PC-9 (cell line): ENCODE measurements around the gene LRRTM2. TPM values are rescaled to one million over a fixed set of nuclear protein-coding genes. Genes with fewer than 3 reads are reported as not detected.
"Not testable (repeated sequence)": the region's sequence is repeated elsewhere in the genome, so short reads cannot be mapped to it uniquely, and the experiment has no call there.

Source experiments
- BruUV-seq: library from RNA; stranded (reverse); fragments of 400-500 nt; replicated peaks from 2 replicates; lab custom pipeline; 2021; lab: Mats Ljungman, UMichigan
- CTCF ChIA-PET: fragments of 300-600 bp; sonication (Branson Sonifier 250); formaldehyde crosslinking; loops from one replicate; lab custom pipeline; 2022; ENCODE audit warnings: antibody characterized with exemption; lab: Charles Lee
- POLR2A ChIA-PET: fragments of 300-600 bp; sonication (Branson Sonifier 250); formaldehyde crosslinking; loops from one replicate; lab custom pipeline; 2022; ENCODE audit warnings: antibody characterized with exemption; ENCODE audit not compliant: unreplicated experiment; lab: Charles Lee
- DNase-seq, 2 experiments: peaks; one replicate each; pipeline versions ENCODE4 v3.0.0 to v3.0.0-alpha.2; 2015 to 2022; ENCODE audit warnings: mixed read lengths in 1 of 2
- H2AFZ ChIP-seq: fragments of 200-600 bp; sonication (generic); 2 replicates; pipeline ENCODE4 v1.8.1; 2017; ENCODE audit warnings: antibody characterized with exemption
- H3F3A ChIP-seq: fragments of 200-600 bp; sonication (generic); 2 replicates; pipeline ENCODE4 v1.8.1; 2017; ENCODE audit warnings: antibody characterized with exemption, mild to moderate bottlenecking, low read depth; ENCODE audit not compliant: insufficient read depth
- H3K27ac ChIP-seq: fragments of 200-600 bp; sonication (generic); 2 replicates; pipeline ENCODE4 v1.6.1; 2016; ENCODE audit warnings: mixed run types
- H3K27me3 ChIP-seq: fragments of 200-600 bp; sonication (generic); 2 replicates; pipeline ENCODE4 v1.6.1; 2016; ENCODE audit warnings: low read depth, mixed run types; ENCODE audit not compliant: insufficient read depth
- H3K36me3 ChIP-seq: fragments of 200-600 bp; sonication (generic); 2 replicates; pipeline ENCODE4 v1.6.1; 2016; ENCODE audit warnings: low read depth, mixed run types
- H3K4me1 ChIP-seq: fragments of 200-600 bp; sonication (generic); replicated peaks from 2 replicates; pipeline ENCODE4 v1.6.1; 2016; ENCODE audit warnings: mixed run types; ENCODE audit not compliant: insufficient read depth
- H3K4me2 ChIP-seq: fragments of 200-600 bp; sonication (generic); 2 replicates; pipeline ENCODE4 v1.6.1; 2017; ENCODE audit warnings: mixed run types
- H3K4me3 ChIP-seq: fragments of 200-600 bp; sonication (generic); 2 replicates; pipeline ENCODE4 v1.6.1; 2016; ENCODE audit warnings: mixed run types
- H3K79me2 ChIP-seq: fragments of 200-600 bp; sonication (generic); 2 replicates; pipeline ENCODE4 v1.6.1; 2017; ENCODE audit warnings: low read depth, mixed run types
- H3K9me2 ChIP-seq: fragments of 200-600 bp; sonication (generic); 2 replicates; pipeline ENCODE4 v1.8.1; 2017; ENCODE audit warnings: mild to moderate bottlenecking; ENCODE audit not compliant: insufficient read depth
- H3K9me3 ChIP-seq: fragments of 200-600 bp; sonication (generic); 2 replicates; pipeline ENCODE4 v1.8.1; 2016; ENCODE audit warnings: low read depth; ENCODE audit not compliant: insufficient read depth
- H4K20me1 ChIP-seq: fragments of 200-600 bp; sonication (generic); 2 replicates; pipeline ENCODE4 v1.8.1; 2017; ENCODE audit not compliant: insufficient read depth
- CTCF ChIP-seq: fragments of 200-600 bp; sonication (generic); conservative IDR thresholded peaks from 2 replicates; pipeline ENCODE4 v1.6.1; 2017; ENCODE audit warnings: mixed run types, antibody characterized with exemption, mild to moderate bottlenecking, moderate library complexity
- EZH2 ChIP-seq: fragments of 200-600 bp; sonication (generic); IDR thresholded peaks from 2 replicates; pipeline ENCODE4 v1.8.0; 2017; ENCODE audit warnings: antibody characterized with exemption, low read depth
- intact Hi-C: fragments of 100-400 bp; cut with micrococcal nuclease; formaldehyde crosslinking; loops from one replicate; pipeline ENCODE4 v1.10.0; 2022; ENCODE audit not compliant: unreplicated experiment
- total RNA-seq: library from RNA; stranded (reverse); gene quantifications from 2 replicates; pipeline ENCODE4 v1.2.3, GENCODE V29; 2021

Gene LRRTM2
- total RNA-seq, 1 experiment from 2014 or later = not detected

- BruUV-seq = no TSS peak
- ChIA-PET CTCF (no interaction called here), POLR2A (no interaction called here)
- H3K27ac ChIP-seq = no peak overlapping the region
- H3K36me3 ChIP-seq = no peaks in the 10 kb centered on the region
- no peaks in the 10 kb centered on the region for H3K27me3 ChIP-seq
- no peak overlapping the region for H3K4me3 ChIP-seq
- H3K79me2 ChIP-seq = no peaks in the 10 kb centered on the region
- H4K20me1 ChIP-seq = no peaks in the 10 kb centered on the region
- no peak overlapping the region for H3K4me2 ChIP-seq
- H3K9me2 ChIP-seq = no peaks in the 10 kb centered on the region
- intact Hi-C loops = no loop called here
- H3F3A ChIP-seq = no peaks in the 10 kb centered on the region
- no peak for DNase-seq
- H3K9me3 ChIP-seq = no peaks in the 10 kb centered on the region
- no peak overlapping the region for H2AFZ ChIP-seq
- no peak for TF ChIP-seq EZH2
- TF ChIP-seq CTCF = no peak
- no peaks in the 10 kb centered on the region for H3K4me1 ChIP-seq
These were observed 38.0 kb downstream of the LRRTM2 start for GRCh38 chr5:138837160-138837559.

GRCh38 chr5:138834853-138835252 lies 40.3 kb downstream of the LRRTM2 start:
- H3K79me2 ChIP-seq, H3F3A ChIP-seq, H3K27ac ChIP-seq, POLR2A ChIA-PET, H3K9me3 ChIP-seq, H3K9me2 ChIP-seq, intact Hi-C loops, BruUV-seq, H2AFZ ChIP-seq, H3K4me1 ChIP-seq, H3K4me2 ChIP-seq, H3K4me3 ChIP-seq, H3K36me3 ChIP-seq, H4K20me1 ChIP-seq, DNase-seq, H3K27me3 ChIP-seq, CTCF ChIA-PET: not testable (repeated sequence)

DNA sequence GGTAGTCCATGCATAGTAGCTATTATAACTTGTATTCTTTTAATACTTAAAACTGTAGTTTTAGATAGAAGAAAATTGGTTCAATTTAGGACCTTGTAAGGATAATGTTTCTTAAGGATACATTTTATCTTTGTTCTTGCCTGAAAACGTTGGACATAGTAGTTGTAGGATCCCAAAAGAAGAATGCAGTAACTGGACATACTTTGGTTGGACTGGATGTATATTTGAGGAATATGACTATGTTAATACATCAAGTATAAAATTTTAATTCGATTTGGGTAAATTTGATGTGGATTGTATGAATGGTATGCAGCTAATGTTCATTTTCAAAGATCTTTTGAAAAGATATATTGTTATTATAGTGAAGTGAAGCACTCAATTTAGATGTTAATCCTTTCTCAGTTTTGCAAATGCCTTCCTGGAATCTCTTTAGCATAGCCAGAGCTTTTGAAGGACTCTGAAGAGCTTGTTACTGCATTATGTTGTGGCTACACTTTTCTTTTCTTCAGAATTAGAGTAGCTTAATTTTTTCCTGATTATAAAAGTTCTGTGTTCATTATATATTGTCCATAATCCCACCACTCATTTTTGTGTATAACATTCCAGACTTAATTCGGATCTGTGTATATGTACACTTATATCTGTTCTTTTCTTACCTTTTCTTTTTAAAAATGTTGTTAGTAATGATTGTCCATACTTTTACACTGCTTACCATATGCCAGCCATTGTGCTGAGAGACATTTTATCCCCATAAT lies 41.2 kb downstream of the LRRTM2 start:
- intact Hi-C loops = no loop called here
- Histone ChIP-seq H3K79me2 (no peaks in the 10 kb centered on the region), H3F3A (no peaks in the 10 kb centered on the region), H4K20me1 (no peaks in the 10 kb centered on the region), H3K9me2 (no peaks in the 10 kb centered on the region), H2AFZ (no peak overlapping the region), H3K27me3 (no peaks in the 10 kb centered on the region), H3K9me3 (no peaks in the 10 kb centered on the region), H3K4me2 (no peak overlapping the region), H3K4me3 (no peak overlapping the region), H3K4me1 (no peaks in the 10 kb centered on the region), H3K36me3 (no peaks in the 10 kb centered on the region), H3K27ac (no peak overlapping the region)
- BruUV-seq = no TSS peak
- POLR2A ChIA-PET = no interaction called here
- no peak for DNase-seq
- CTCF ChIA-PET = no interaction called here
- no peak for TF ChIP-seq CTCF
- TF ChIP-seq EZH2 = no peak

DNA sequence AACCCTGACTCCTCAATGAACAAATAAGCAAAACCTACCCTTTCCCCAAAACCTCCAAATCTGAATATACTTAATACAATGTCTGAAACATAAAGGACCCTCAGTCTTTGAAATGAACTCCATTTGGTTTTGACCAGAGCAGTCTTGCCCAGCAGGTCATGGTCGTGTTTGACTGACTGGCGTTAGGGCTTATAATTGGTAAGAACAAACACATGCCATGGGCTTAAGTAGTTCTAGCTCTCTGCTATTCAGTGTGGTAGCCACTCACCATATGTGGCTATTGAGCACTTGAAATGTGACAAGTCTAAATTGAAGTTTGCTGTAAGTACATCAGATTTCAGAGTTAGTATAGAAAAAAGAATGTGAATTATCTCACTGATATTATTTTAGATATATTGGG lies 42.1 kb downstream of the LRRTM2 start:
- H3K36me3 ChIP-seq = no peaks in the 10 kb centered on the region
- TF ChIP-seq CTCF (no peak), EZH2 (no peak)
- no peaks in the 10 kb centered on the region for H4K20me1 ChIP-seq
- H3K79me2 ChIP-seq = no peaks in the 10 kb centered on the region
- no peak overlapping the region for H3K4me2 ChIP-seq
- H3K4me3 ChIP-seq = no peak overlapping the region
- ChIA-PET CTCF (no interaction called here), POLR2A (no interaction called here)
- intact Hi-C loops = no loop called here
- H3K4me1 ChIP-seq = no peaks in the 10 kb centered on the region
- no peaks in the 10 kb centered on the region for H3K9me2 ChIP-seq
- H3F3A ChIP-seq = no peaks in the 10 kb centered on the region
- no peaks in the 10 kb centered on the region for H3K27me3 ChIP-seq
- no peaks in the 10 kb centered on the region for H3K9me3 ChIP-seq
- H2AFZ ChIP-seq = no peak overlapping the region
- no peak overlapping the region for H3K27ac ChIP-seq
- DNase-seq = no peak
- BruUV-seq = no TSS peak
